ENCODE data around the gene UCP2. TPM values are rescaled to one million over a fixed set of nuclear protein-coding genes. Genes with fewer than 3 reads are reported as not detected.
A peak's percentile ranks its signal among the peaks of the same experiment; 100 is the strongest.

Gene UCP2
- total and polyA plus RNA-seq, 10 of the 15 experiments (the other 5 are each of a cell fraction or from before 2014, with no cell fraction given) = 32.9 to 248 (median 154) TPM

DNA sequence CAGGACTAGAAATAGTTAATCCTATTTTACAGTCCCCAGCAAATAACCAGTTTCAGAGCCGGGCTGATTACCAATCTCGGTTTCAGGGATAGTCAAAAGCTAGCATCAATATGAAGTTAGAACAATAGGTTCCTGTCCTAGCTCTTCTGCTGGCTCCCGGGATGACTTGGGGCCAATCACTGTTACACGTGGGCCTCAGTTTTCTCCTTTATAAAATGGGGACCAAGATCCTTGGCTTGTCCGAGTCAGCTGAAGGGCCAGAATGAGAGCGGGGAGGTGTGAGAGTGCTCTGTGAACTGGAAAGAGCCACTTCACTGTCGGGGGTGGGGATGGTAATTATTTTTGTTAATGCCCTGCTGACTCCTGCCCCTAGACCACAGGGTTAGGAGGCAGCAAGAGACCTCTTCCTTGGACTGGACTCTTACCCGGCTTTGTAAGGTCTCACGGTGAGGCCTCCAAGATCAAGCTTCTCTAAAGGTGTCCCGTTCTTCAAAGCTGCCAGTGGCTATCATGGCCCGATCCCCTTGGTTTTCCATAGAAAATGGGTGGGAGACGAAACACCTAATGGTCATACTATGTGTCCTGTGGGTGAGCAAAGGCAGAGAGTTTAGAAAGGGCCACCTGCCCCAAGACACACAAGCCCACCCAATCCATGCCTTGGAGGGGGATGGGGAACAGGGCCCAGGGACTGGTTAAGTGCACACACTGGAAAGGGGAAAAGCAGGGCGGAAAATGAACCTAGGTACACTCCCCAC is 1.4 kb downstream of the UCP2 start (continued):
- no peak for TF ChIP-seq CBFB (IDR thresholded peaks at IDR 0.05; ENCODE audit: low read depth)
- TF ChIP-seq SREBF2 (IDR thresholded peaks at IDR 0.05; ENCODE audit: low read length) = no peak
- TF ChIP-seq MEF2A (IDR thresholded peaks at IDR 0.05; ENCODE audit: insufficient read depth, low read depth, low read length) = no peak
- TF ChIP-seq TCF12 (IDR thresholded peaks at IDR 0.05; ENCODE audit: low read depth, low read length) = no peak; the same call in 1 of the 2 replicates
- TF ChIP-seq, protein P1, sequence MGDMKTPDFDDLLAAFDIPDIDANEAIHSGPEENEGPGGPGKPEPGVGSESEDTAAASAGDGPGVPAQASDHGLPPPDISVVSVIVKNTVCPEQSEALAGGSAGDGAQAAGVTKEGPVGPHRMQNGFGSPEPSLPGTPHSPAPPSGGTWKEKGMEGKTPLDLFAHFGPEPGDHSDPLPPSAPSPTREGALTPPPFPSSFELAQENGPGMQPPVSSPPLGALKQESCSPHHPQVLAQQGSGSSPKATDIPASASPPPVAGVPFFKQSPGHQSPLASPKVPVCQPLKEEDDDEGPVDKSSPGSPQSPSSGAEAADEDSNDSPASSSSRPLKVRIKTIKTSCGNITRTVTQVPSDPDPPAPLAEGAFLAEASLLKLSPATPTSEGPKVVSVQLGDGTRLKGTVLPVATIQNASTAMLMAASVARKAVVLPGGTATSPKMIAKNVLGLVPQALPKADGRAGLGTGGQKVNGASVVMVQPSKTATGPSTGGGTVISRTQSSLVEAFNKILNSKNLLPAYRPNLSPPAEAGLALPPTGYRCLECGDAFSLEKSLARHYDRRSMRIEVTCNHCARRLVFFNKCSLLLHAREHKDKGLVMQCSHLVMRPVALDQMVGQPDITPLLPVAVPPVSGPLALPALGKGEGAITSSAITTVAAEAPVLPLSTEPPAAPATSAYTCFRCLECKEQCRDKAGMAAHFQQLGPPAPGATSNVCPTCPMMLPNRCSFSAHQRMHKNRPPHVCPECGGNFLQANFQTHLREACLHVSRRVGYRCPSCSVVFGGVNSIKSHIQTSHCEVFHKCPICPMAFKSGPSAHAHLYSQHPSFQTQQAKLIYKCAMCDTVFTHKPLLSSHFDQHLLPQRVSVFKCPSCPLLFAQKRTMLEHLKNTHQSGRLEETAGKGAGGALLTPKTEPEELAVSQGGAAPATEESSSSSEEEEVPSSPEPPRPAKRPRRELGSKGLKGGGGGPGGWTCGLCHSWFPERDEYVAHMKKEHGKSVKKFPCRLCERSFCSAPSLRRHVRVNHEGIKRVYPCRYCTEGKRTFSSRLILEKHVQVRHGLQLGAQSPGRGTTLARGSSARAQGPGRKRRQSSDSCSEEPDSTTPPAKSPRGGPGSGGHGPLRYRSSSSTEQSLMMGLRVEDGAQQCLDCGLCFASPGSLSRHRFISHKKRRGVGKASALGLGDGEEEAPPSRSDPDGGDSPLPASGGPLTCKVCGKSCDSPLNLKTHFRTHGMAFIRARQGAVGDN (IDR thresholded peaks at IDR 0.05) = no peak
- TF ChIP-seq SMARCA5 (IDR thresholded peaks at IDR 0.05) = no peak
- no peak for TF ChIP-seq ETV6 (conservative IDR thresholded peaks at IDR 0.05 in 1 of 2, IDR thresholded peaks at IDR 0.05 in 1 of 2; ENCODE audit: borderline replicate concordance in 1 of 2, low read depth in 1 of 2)
- no peak for TF ChIP-seq RFX5 (IDR thresholded peaks at IDR 0.05; ENCODE audit: low read depth, low read length)
- TF ChIP-seq RELA (IDR thresholded peaks at IDR 0.05; ENCODE audit: borderline replicate concordance, partially characterized antibody) = no peak
- TF ChIP-seq MYB (IDR thresholded peaks at IDR 0.05; ENCODE audit: borderline replicate concordance, low read depth, low read length) = no peak
- no peak for TF ChIP-seq BHLHE40 (IDR thresholded peaks at IDR 0.05; ENCODE audit: borderline replicate concordance in 1 of 2, low read depth in 2 of 2, low read length in 1 of 2)
- TF ChIP-seq, protein P2, sequence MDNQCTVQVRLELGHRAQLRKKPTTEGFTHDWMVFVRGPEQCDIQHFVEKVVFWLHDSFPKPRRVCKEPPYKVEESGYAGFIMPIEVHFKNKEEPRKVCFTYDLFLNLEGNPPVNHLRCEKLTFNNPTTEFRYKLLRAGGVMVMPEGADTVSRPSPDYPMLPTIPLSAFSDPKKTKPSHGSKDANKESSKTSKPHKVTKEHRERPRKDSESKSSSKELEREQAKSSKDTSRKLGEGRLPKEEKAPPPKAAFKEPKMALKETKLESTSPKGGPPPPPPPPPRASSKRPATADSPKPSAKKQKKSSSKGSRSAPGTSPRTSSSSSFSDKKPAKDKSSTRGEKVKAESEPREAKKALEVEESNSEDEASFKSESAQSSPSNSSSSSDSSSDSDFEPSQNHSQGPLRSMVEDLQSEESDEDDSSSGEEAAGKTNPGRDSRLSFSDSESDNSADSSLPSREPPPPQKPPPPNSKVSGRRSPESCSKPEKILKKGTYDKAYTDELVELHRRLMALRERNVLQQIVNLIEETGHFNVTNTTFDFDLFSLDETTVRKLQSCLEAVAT (IDR thresholded peaks at IDR 0.05) = no peak
- TF ChIP-seq IKZF2 (IDR thresholded peaks at IDR 0.05) = 0 out of 4 replicates have a peak, but pooled peaks of 1 of the 2 experiments have one; percentile 11
- TF ChIP-seq ATF7 (IDR thresholded peaks at IDR 0.05; ENCODE audit: low read depth) = no peak
- TF ChIP-seq TCF3 (IDR thresholded peaks at IDR 0.05; ENCODE audit: borderline replicate concordance, insufficient read depth, low read depth, low read length) = peak; percentile 48; the same call in 1 of the 2 replicates
- no peak for TF ChIP-seq KAT2A (conservative IDR thresholded peaks at IDR 0.05; ENCODE audit: control insufficient read depth, low read depth, low read length)
- TF ChIP-seq PAX5 (IDR thresholded peaks at IDR 0.05; ENCODE audit: borderline replicate concordance, low read depth, low read length) = no peak
- TF ChIP-seq JUNB (IDR thresholded peaks at IDR 0.05) = no peak
- TF ChIP-seq NRF1 (conservative IDR thresholded peaks at IDR 0.05; ENCODE audit: low read depth, low read length) = no peak
- no peak for TF ChIP-seq NBN (IDR thresholded peaks at IDR 0.05)
- no peak for TF ChIP-seq NR2C1 (IDR thresholded peaks at IDR 0.05)
- TF ChIP-seq EZH2 (IDR thresholded peaks at IDR 0.05; ENCODE audit: borderline replicate concordance, control insufficient read depth, low read depth, low read length) = no peak
- TF ChIP-seq, protein P3, sequence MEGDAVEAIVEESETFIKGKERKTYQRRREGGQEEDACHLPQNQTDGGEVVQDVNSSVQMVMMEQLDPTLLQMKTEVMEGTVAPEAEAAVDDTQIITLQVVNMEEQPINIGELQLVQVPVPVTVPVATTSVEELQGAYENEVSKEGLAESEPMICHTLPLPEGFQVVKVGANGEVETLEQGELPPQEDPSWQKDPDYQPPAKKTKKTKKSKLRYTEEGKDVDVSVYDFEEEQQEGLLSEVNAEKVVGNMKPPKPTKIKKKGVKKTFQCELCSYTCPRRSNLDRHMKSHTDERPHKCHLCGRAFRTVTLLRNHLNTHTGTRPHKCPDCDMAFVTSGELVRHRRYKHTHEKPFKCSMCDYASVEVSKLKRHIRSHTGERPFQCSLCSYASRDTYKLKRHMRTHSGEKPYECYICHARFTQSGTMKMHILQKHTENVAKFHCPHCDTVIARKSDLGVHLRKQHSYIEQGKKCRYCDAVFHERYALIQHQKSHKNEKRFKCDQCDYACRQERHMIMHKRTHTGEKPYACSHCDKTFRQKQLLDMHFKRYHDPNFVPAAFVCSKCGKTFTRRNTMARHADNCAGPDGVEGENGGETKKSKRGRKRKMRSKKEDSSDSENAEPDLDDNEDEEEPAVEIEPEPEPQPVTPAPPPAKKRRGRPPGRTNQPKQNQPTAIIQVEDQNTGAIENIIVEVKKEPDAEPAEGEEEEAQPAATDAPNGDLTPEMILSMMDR (IDR thresholded peaks at IDR 0.05 in 2 of 3, conservative IDR thresholded peaks at IDR 0.05 in 1 of 3; ENCODE audit: control insufficient read depth in 2 of 3, extremely low read depth in 1 of 3, insufficient read depth in 1 of 3, low read depth in 3 of 3, low read length in 3 of 3) = no peak
- no peak for TF ChIP-seq SUZ12 (IDR thresholded peaks at IDR 0.05; ENCODE audit: unreplicated experiment)

All from GM12878 (cell line).